ENCODE data around the gene FNIP1. TPM values are rescaled to one million over a fixed set of nuclear protein-coding genes. Genes with fewer than 3 reads are reported as not detected.
A peak's percentile ranks its signal among the peaks of the same experiment; 100 is the strongest.

Gene FNIP1
- total and polyA plus RNA-seq, 2 of the 13 experiments (the other 11 are each of a cell fraction or from before 2014, with no cell fraction given) = 10.9 to 29.3 TPM

GRCh38 chr5:131795879-131796792 is 681 bp downstream of the FNIP1 start (continued):
- TF ChIP-seq NCOA5 (CRISPR knock-in tag; IDR thresholded peaks at IDR 0.05) (no peak), MXI1 (IDR thresholded peaks at IDR 0.05; ENCODE audit: borderline replicate concordance, low read depth, low read length) (peak; percentile 38; the same call in 1 of the 3 replicates), SNAI1 (CRISPR knock-in tag; IDR thresholded peaks at IDR 0.05; ENCODE audit: borderline replicate concordance) (0 out of 2 replicates have a peak, but pooled peaks have one; percentile 1), UBTF (CRISPR knock-in tag; IDR thresholded peaks at IDR 0.05) (peak; percentile 61), ZNF839 (CRISPR knock-in tag; IDR thresholded peaks at IDR 0.05; ENCODE audit: borderline replicate concordance) (peak; percentile 72), WIZ (CRISPR knock-in tag; IDR thresholded peaks at IDR 0.05) (0 out of 2 replicates have a peak, but pooled peaks have one; percentile 2), ZNF451 (CRISPR knock-in tag; IDR thresholded peaks at IDR 0.05) (0 out of 2 replicates have a peak, but pooled peaks have one; percentile 13), ASH2L (IDR thresholded peaks at IDR 0.05; ENCODE audit: insufficient read length, low read depth, low read length) (peak; percentile 76), HNRNPLL (IDR thresholded peaks at IDR 0.05; ENCODE audit: low read depth, low read length, poor library complexity, severe bottlenecking) (peak; percentile 80), MAFG (CRISPR knock-in tag; IDR thresholded peaks at IDR 0.05) (peak; percentile 59; the same call in 1 of the 2 replicates), ZBTB8A (CRISPR knock-in tag; IDR thresholded peaks at IDR 0.05; ENCODE audit: borderline replicate concordance, low read depth) (peak; percentile 18; the same call in 1 of the 2 replicates), ZNF816 (CRISPR knock-in tag; IDR thresholded peaks at IDR 0.05; ENCODE audit: borderline replicate concordance) (0 out of 2 replicates have a peak, but pooled peaks have one; percentile 4), AGO2 (optimal IDR thresholded peaks at IDR 0.05; ENCODE audit: low read depth, low read length) (peak; percentile 66), ZNF235 (CRISPR knock-in tag; IDR thresholded peaks at IDR 0.05; ENCODE audit: borderline replicate concordance) (peak; percentile 7; the same call in 1 of the 2 replicates), POLR2A (IDR thresholded peaks at IDR 0.05; ENCODE audit: insufficient read depth in 1 of 2, low read depth in 2 of 2, low read length in 2 of 2) (0 out of 4 replicates have a peak, but pooled peaks of 1 of the 2 experiments have one; percentile 3), NRL (CRISPR knock-in tag; IDR thresholded peaks at IDR 0.05; ENCODE audit: borderline replicate concordance) (peak; percentile 4; the same call in 1 of the 2 replicates), KDM5B (CRISPR knock-in tag; IDR thresholded peaks at IDR 0.05; ENCODE audit: borderline replicate concordance) (no peak; the same call in 1 of the 2 replicates), ZNF557 (CRISPR knock-in tag; IDR thresholded peaks at IDR 0.05) (0 out of 2 replicates have a peak, but pooled peaks have one; percentile 52), ZNF263 (CRISPR knock-in tag; IDR thresholded peaks at IDR 0.05) (peak; percentile 89), TERF1 (CRISPR knock-in tag; IDR thresholded peaks at IDR 0.05) (0 out of 2 replicates have a peak, but pooled peaks have one; percentile 67)
- TF ChIP-seq, protein P1, sequence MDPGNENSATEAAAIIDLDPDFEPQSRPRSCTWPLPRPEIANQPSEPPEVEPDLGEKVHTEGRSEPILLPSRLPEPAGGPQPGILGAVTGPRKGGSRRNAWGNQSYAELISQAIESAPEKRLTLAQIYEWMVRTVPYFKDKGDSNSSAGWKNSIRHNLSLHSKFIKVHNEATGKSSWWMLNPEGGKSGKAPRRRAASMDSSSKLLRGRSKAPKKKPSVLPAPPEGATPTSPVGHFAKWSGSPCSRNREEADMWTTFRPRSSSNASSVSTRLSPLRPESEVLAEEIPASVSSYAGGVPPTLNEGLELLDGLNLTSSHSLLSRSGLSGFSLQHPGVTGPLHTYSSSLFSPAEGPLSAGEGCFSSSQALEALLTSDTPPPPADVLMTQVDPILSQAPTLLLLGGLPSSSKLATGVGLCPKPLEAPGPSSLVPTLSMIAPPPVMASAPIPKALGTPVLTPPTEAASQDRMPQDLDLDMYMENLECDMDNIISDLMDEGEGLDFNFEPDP (CRISPR knock-in tag; conservative IDR thresholded peaks at IDR 0.05) = 0 out of 2 replicates have a peak, but pooled peaks have one; percentile 74
- TF ChIP-seq, protein P2, sequence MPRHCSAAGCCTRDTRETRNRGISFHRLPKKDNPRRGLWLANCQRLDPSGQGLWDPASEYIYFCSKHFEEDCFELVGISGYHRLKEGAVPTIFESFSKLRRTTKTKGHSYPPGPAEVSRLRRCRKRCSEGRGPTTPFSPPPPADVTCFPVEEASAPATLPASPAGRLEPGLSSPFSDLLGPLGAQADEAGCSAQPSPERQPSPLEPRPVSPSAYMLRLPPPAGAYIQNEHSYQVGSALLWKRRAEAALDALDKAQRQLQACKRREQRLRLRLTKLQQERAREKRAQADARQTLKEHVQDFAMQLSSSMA (CRISPR knock-in tag; IDR thresholded peaks at IDR 0.05) = 0 out of 2 replicates have a peak, but pooled peaks have one; percentile 31

Data from HepG2 (cell line).